ENCODE results near the gene STUB1.

Gene STUB1

GRCh38 chr16:679814-680624 lies at the start of gene STUB1:
TSS of gene STUB1 (plus strand) at chr16:680410. CDS start at chr16:680526, 116 bp downstream.
- peak; percentile 81 for DNase-seq (ENCODE audit: low spot score)

- DNase-seq (ENCODE audit: low spot score) = no peak
These were observed 49.3 kb upstream of the STUB1 start, which contains the start of gene WFIKKN1 for GRCh38 chr16:630815-631405. TSS of gene WFIKKN1 (plus strand) at chr16:630985. CDS start at chr16:631254, 269 bp downstream.

DNA sequence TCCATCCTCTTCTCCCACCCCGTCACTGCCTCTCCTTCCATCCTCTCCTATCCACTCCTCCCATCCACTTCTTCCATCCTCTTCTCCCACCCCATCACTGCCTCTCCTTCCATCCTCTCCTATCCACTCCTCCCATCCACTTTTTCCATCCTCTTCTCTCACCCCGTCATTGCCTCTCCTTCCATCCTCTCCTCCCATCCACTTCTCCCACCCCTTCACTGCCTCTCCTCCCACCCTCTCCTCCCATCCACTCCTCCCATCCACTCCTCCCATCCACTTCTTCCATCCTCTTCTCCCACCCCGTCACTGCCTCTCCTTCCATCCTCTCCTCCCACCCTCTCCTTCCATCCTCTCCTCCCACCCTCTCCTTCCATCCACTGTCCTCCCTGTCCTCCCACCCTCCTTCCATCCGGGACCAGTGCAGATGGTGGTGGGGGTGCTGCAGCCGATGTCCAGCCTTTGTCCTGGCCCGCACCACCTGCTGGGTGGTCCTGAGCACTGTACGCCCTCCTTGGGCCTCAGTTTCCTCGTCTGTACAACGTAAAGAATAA lies 48.3 kb upstream of the STUB1 start:
- no peak for DNase-seq (ENCODE audit: low spot score)

DNA sequence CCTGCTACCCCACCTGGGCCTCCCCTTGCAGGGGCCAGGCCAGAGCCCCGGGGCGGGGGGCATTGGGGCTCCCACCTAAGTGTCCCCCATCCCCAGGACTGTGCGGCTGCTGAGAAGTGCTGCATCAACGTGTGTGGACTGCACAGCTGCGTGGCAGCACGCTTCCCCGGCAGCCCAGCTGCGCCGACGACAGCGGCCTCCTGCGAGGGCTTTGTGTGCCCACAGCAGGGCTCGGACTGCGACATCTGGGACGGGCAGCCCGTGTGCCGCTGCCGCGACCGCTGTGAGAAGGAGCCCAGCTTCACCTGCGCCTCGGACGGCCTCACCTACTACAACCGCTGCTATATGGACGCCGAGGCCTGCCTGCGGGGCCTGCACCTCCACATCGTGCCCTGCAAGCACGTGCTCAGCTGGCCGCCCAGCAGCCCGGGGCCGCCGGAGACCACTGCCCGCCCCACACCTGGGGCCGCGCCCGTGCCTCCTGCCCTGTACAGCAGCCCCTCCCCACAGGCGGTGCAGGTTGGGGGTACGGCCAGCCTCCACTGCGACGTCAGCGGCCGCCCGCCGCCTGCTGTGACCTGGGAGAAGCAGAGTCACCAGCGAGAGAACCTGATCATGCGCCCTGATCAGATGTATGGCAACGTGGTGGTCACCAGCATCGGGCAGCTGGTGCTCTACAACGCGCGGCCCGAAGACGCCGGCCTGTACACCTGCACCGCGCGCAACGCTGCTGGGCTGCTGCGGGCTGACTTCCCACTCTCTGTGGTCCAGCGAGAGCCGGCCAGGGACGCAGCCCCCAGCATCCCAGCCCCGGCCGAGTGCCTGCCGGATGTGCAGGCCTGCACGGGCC lies 47.5 kb upstream of the STUB1 start:
- no peak for DNase-seq (ENCODE audit: low spot score)

GRCh38 chr16:633336-634050 lies 46.7 kb upstream of the STUB1 start:
- no peak for DNase-seq (ENCODE audit: low spot score)

DNA sequence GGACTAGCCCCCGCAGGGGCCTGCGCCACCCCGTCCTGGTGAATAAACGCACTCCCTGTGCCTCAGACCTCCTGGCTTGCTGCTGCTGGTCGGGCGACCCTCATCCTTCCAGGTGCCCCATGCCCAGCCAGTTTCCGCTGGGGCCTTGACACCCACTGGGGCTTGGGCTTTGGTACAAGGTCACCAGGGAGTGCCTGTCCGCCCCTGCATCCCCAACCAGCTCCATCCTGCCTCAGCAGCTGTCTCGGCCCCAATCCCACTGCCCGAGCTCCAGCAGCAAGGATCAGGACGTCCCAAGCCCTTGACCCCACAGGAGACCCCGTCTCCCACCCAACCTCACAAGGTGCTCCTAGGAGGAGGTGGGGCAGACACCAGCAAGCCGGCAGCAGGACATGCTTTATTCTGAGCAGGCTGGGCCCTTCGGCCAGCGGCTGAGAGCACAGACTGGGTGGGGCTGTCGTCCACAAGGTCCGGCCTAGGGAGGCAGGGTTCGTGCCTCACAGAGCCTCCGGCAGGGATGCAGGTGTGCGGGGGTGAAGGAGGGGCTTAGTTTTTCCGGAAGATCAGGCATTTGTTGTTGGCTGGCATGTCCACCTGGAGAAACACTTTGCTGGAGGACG lies 46.0 kb upstream of the STUB1 start:
- no peak for DNase-seq (ENCODE audit: low spot score)

- DNase-seq (ENCODE audit: low spot score) = no peak
These were observed 45.2 kb upstream of the STUB1 start for GRCh38 chr16:634996-635395.

- no peak for DNase-seq (ENCODE audit: low spot score)
These were observed 44.5 kb upstream of the STUB1 start for GRCh38 chr16:635573-636205.

DNA sequence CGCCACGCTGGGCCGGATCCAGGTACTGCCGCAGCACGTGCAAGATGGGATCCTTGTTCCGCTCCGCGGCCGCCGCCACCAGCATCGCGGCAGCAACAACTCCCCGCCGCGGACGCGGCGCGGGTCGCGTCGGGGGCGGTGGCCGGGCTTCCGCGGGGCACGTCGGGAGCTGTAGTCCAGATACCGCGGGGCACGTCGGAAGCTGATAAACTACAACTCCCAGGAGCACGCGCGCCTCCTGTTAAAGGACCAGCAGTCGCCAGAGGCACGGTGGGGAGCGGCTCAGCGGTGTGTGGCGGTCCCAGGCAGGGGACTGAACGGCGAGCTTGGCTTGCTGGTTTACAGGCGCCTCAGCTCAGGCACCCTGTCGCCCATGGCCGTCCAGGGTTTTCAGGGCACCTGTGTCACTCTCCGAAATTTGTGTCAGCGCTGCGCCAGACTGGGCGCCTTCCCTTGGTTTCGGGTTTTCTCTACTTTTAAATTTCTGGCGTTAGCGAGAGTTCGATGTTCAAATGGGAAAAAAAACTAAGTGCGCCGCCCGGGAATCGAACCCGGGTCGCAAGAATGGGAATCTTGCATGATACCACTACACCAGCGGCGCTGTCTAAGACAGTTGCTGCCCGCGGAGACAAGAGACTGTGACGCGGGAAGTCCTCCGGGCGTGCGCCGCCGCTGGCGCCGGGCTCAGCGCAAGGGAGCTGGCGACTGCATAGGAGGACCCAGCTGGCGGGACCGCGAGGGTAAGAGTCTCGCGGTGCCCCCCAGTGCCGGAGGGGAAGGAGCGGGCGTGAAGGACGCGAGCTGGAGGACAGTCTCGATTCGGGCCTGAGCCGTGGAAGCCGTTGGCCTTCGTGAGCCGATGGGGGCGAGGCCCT lies 43.8 kb upstream of the STUB1 start, which contains the start of gene METTL26:
Gene METTL26 (minus strand): TSS at position 100 of the 875 bp plus-strand sequence. CDS start 15 bp downstream, at position 85.
- DNase-seq (ENCODE audit: low spot score) = peak; percentile 97

GRCh38 chr16:637081-638018 lies 42.9 kb upstream of the STUB1 start:
- peak; percentile 98 for DNase-seq (ENCODE audit: low spot score)

GRCh38 chr16:638034-638543 lies 42.1 kb upstream of the STUB1 start:
- DNase-seq (ENCODE audit: low spot score) = no peak

GRCh38 chr16:638836-639235 lies 41.4 kb upstream of the STUB1 start:
- DNase-seq (ENCODE audit: low spot score) = no peak

DNA sequence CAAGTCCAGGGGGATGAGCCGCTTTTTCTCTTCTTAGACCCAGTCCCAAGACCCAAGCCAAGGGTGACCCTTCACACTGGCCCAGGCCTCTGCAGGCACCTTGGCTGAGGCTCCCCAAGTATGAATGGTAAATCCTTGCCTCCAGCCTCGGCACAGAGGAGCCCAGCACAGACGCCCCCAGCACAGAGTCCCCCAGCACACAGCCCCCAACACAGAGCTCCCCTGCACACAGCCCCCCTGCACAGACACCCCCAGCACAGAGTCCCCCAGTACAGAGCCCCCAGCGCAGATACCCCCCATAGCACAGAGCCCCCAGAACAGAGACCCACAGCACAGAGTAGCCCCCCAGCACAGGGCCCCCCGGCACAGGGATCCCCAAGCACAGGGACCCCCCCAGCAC lies 39.6 kb upstream of the STUB1 start:
- no peak for DNase-seq (ENCODE audit: low spot score)

DNA sequence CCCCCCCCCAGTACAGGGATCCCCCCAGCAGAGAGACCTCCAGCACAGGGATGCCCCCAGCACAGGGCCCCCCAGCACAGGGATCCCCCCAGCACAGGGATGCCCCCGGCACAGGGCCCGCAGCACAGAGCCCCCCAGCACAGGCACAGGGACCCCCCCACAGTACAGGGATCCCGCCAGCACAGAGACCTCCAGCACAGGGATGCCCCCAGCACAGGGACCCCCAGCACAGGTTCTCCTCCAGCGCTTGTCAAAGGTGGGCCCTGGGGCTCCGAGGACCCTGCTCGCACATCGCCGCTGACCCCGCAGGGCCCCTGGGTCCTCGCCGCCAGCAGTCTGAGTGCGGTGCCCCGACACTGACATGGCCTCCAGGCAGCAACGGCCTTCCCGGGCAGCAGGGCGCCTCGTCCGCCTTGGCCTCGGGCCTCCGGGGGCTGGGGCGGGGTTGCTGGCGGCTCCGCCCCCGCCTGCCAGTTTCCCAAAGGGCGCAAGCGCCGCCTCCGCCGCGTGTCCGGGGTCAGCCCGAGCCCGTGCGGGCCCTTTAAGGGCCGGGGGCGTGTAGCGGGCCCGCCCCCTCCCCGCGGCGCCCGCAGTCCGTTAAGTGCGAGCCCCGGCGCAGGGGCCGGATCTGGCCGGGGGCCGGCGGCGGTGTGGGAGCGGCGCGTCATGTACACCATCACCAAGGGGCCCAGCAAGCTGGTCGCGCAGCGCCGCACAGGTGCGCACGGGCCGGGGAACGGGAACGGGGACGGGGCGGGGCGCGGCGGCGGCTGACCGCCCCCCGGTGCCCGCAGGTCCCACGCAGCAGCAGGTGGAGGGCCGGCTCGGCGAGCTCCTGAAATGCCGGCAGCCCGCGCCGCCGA lies 38.7 kb upstream of the STUB1 start, which contains the start of gene MCRIP2:
Gene MCRIP2 (plus strand): TSS at position 503 of the 863 bp plus-strand sequence. CDS start 164 bp downstream, at position 667.
- DNase-seq (ENCODE audit: low spot score) = peak; percentile 94

GRCh38 chr16:642189-643049 lies 37.8 kb upstream of the STUB1 start:
- DNase-seq (ENCODE audit: low spot score) = peak; percentile 83

DNA sequence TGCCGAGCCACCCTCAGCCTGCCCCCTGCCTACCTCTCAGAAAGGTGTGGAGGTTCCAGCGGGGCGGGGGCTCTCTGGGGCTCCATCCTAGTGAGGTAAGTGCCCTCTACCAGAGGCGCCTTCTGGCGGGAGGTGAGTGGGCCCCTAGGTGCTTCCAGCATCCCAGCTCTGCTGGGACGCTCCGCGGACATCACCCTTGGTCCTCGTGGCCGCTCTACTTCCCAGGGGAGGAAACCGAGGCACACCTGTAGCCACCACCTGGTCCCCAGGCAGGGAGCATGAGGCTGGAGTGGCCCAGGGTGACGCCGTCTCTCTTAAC lies 37.2 kb upstream of the STUB1 start:
- no peak for DNase-seq (ENCODE audit: low spot score)
